RWPE2 (cell line): ENCODE results near the gene PAX4.
"Not testable (repeated sequence)": the region's sequence is repeated elsewhere in the genome, so short reads cannot be mapped to it uniquely, and the experiment has no call there.

Source experiments
- ATAC-seq: fragments of 200-7000 bp; cut with Tn5 transposase; 3 replicates; pipeline ENCODE4 v1.9.1; 2021; ENCODE audit warnings: low read depth
- DNase-seq: peaks from one replicate; pipeline ENCODE4 v3.0.0-alpha.2; 2020; ENCODE audit warnings: low spot score
- H3K27ac ChIP-seq: fragments of 450-650 bp; 2 replicates; pipeline ENCODE4 v1.5.1; 2017; ENCODE audit warnings: mild to moderate bottlenecking; ENCODE audit not compliant: poor library complexity, severe bottlenecking
- H3K27me3 ChIP-seq: fragments of 250-450 bp; sonication (Bioruptor Pico); 2 replicates; pipeline ENCODE4 v1.5.1; 2021; ENCODE audit warnings: mild to moderate bottlenecking, moderate library complexity; ENCODE audit not compliant: insufficient read depth, poor library complexity, severe bottlenecking
- H3K36me3 ChIP-seq: fragments of 250-450 bp; sonication (Bioruptor Pico); 2 replicates; pipeline ENCODE4 v1.5.1; 2020; ENCODE audit warnings: low read depth, mild to moderate bottlenecking, moderate library complexity
- H3K4me1 ChIP-seq: fragments of 250-450 bp; sonication (Bioruptor Pico); 2 replicates; pipeline ENCODE4 v1.5.1; 2021; ENCODE audit warnings: mild to moderate bottlenecking, moderate library complexity; ENCODE audit not compliant: insufficient read depth, poor library complexity, severe bottlenecking
- H3K4me3 ChIP-seq: fragments of 250-450 bp; sonication (Bioruptor Pico); 2 replicates; pipeline ENCODE4 v1.5.1; 2021; ENCODE audit warnings: mild to moderate bottlenecking, moderate library complexity; ENCODE audit not compliant: severe bottlenecking
- H3K9me3 ChIP-seq: fragments of 250-450 bp; sonication (Bioruptor Pico); 2 replicates; pipeline ENCODE4 v1.5.1; 2021; ENCODE audit warnings: mild to moderate bottlenecking, moderate library complexity; ENCODE audit not compliant: severe bottlenecking
- CTCF ChIP-seq: fragments of 450-650 bp; IDR thresholded peaks from one replicate; pipeline ENCODE4 v1.5.1; 2017; ENCODE audit warnings: mild to moderate bottlenecking, moderate library complexity; ENCODE audit not compliant: poor library complexity, severe bottlenecking

Gene PAX4

DNA sequence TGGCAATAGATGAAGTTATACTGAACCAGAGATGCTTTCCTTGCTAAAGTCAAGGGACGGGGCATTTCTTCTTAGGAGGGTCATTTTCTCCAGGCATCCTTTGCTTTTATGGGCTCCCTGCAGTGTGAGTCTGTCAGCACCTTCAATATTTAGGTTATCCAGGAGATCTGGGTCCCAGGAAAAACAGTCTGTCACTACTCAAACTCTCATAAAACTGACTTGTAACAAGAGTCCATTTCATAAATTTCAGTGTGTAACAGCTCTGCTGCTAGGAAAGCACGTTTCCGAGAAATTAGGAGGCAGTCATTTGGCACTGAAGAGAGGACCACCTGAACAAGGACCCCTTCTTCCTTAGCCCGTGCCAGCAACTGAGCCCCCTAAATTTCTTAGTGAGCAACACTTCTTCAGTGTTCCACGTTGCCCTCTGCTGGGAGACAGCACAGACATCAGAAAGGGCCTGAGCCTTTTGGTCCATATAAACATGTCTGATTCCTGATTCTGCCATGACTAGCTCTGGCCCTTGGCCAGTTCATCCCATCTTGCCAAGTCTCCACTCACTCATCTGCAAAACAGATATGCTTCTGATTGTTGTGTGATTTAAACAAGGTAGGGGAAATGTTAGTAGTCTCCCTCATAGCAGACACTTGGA lies 39.8 kb downstream of the PAX4 start:
- Histone ChIP-seq H3K4me1 (no peaks in the 10 kb centered on the region), H3K36me3 (peaks cover 34% of the 10 kb centered on the region), H3K4me3 (no peak overlapping the region), H3K27me3 (no peaks in the 10 kb centered on the region), H3K27ac (no peak overlapping the region), H3K9me3 (no peaks in the 10 kb centered on the region)
- peak; percentile 21; the same call in 1 of the 3 replicates for ATAC-seq
- DNase-seq, result no peak
- no peak for TF ChIP-seq CTCF

GRCh38 chr7:127571741-127572505 lies 46.0 kb downstream of the PAX4 start:
- Histone ChIP-seq H3K36me3 (no peaks in the 10 kb centered on the region), H3K27ac (no peak overlapping the region), H3K9me3 (no peaks in the 10 kb centered on the region), H3K27me3 (no peaks in the 10 kb centered on the region), H3K4me1 (no peaks in the 10 kb centered on the region), H3K4me3 (no peak overlapping the region)
- DNase-seq, result no peak
- no peak; the same call in 2 of the 3 replicates for ATAC-seq
- TF ChIP-seq CTCF, result no peak

DNA sequence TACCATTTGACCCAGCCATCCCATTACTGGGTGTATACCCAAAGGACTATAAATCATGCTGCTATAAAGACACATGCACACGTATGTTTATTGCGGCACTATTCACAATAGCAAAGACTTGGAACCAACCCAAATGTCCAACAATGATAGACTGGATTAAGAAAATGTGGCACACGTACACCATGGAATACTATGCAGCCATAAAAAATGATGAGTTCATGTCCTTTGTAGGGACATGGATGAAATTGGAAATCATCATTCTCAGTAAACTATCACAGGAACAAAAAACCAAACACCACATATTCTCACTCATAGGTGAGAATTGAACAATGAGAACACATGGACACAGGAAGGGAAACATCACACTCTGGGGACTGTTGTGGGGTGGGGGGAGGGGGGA lies 49.9 kb downstream of the PAX4 start:
- H3K9me3 ChIP-seq, H3K4me1 ChIP-seq, DNase-seq, H3K4me3 ChIP-seq, H3K27me3 ChIP-seq, H3K36me3 ChIP-seq, ATAC-seq, H3K27ac ChIP-seq: not testable (repeated sequence)

GRCh38 chr7:127566242-127566641 lies 51.7 kb downstream of the PAX4 start:
- ATAC-seq (no peak), DNase-seq (no peak)
- Histone ChIP-seq H3K9me3 (no peaks in the 10 kb centered on the region), H3K4me3 (no peak overlapping the region), H3K4me1 (no peaks in the 10 kb centered on the region), H3K27ac (no peak overlapping the region), H3K36me3 (no peaks in the 10 kb centered on the region), H3K27me3 (no peaks in the 10 kb centered on the region)
- no peak for TF ChIP-seq CTCF
